HG03565 (cell line): ENCODE results near the gene MAPT.

Experiments used
- ATAC-seq: cut with Tn5 transposase; IDR thresholded peaks from one replicate; pipeline ENCODE4 v1.9.1; 2021; ENCODE audit warnings: mild to moderate bottlenecking, moderate library complexity; ENCODE audit not compliant: unreplicated experiment

Gene MAPT

DNA sequence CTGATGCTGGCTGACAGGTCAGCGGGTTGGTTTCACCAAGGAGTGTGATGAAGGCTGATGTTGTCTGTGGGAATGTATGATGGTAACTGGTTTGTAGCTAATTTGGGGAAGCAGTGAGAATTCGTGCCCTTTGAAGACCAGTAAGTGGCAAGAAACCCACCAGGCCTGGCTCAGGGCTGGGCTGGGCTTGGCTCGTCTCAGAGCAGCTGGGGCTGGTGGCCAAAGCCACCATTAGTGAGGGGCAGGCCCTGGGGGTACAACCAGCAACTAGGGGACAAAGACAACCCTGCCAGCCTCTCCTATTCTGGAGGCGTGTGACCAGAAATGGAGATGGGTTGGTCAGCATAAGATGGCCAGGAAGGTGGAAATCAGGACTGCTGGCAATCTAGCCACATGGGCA, 91.7 kb downstream of the MAPT start:
- ATAC-seq, result no peak

DNA sequence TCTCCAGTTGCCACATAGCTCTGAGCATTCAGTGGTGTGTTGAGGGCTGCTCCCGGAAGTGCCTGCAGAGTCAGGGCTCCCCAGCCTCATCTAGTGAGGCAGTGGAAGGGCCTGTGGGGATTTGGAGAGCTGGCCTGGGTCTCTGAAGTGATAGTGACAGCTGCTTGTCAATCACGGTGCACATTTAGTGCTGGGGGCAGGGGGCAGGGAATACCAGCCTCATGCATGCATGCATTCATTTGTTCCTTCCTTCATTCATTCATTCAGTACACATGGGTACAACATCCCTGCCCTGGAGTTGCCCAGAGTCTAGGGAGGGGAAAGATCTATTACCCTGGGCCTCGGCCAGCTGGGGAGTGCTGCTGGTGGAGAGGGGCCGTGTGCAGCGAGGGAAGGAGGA, 93.4 kb downstream of the MAPT start:
- no peak for ATAC-seq

GRCh38 chr17:45989759-45990158, 95.4 kb downstream of the MAPT start:
- no peak for ATAC-seq

GRCh38 chr17:45990886-45991285, 96.5 kb downstream of the MAPT start:
- no peak for ATAC-seq

- no peak for ATAC-seq
Measured at GRCh38 chr17:45991341-45991740, 97.0 kb downstream of the MAPT start.

DNA sequence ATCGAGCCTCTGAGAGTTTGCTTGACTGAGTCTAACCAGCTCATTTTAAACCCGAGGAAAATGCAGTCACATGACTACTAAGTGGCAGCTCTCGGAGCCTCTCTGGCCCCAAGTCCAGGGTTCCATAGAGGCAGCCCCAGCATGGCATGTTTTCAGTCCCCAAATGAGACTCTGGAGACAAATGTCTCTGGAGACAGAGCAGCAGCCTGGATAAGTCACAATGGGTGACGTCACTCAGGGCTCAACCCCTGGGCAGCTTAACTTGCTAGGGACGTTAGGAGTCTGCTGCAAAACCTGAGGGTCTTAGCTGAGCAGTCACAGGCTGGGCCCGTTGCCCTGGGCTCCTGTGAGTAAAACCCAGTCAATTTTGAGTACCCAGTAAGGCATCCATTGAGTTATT, 97.8 kb downstream of the MAPT start:
- no peak for ATAC-seq

GRCh38 chr17:45992904-45993303, 98.5 kb downstream of the MAPT start:
- ATAC-seq, result no peak

GRCh38 chr17:45993962-45994627, 99.7 kb downstream of the MAPT start:
- ATAC-seq, result no peak

DNA sequence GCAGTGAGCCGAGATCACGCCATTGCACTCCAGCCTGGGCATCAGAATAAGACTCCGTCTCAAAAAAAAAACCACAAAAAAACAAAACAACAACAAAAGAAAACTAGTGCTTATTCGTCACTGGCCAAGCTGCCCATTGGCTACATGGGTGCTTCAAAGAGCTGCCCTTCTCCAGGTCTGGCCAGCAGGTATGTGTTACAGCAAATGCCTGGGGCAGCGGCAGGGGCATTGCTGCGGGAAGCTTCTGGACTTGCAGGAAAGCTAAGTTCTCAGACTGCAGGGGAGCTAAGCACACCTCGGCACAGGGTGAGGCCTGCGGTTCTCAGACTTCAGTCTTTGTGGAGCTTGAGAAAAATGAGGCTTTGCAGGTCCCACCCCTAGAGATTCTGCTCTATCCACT, 100.6 kb downstream of the MAPT start:
- no peak for ATAC-seq

GRCh38 chr17:45995627-45996270, 101.4 kb downstream of the MAPT start:
- no peak for ATAC-seq

- ATAC-seq, result no peak
Measured at GRCh38 chr17:45996282-45996937, 102.1 kb downstream of the MAPT start.

DNA sequence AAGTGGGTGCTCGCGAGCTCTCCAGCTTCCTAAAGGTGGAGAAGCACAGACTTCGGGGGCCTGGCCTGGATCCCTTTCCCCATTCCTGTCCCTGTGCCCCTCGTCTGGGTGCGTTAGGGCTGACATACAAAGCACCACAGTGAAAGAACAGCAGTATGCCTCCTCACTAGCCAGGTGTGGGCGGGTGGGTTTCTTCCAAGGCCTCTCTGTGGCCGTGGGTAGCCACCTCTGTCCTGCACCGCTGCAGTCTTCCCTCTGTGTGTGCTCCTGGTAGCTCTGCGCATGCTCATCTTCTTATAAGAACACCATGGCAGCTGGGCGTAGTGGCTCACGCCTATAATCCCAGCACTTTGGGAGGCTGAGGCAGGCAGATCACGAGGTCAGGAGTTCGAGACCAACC, 102.8 kb downstream of the MAPT start:
- ATAC-seq, result no peak

GRCh38 chr17:45997624-45998023, 103.3 kb downstream of the MAPT start:
- no peak for ATAC-seq

DNA sequence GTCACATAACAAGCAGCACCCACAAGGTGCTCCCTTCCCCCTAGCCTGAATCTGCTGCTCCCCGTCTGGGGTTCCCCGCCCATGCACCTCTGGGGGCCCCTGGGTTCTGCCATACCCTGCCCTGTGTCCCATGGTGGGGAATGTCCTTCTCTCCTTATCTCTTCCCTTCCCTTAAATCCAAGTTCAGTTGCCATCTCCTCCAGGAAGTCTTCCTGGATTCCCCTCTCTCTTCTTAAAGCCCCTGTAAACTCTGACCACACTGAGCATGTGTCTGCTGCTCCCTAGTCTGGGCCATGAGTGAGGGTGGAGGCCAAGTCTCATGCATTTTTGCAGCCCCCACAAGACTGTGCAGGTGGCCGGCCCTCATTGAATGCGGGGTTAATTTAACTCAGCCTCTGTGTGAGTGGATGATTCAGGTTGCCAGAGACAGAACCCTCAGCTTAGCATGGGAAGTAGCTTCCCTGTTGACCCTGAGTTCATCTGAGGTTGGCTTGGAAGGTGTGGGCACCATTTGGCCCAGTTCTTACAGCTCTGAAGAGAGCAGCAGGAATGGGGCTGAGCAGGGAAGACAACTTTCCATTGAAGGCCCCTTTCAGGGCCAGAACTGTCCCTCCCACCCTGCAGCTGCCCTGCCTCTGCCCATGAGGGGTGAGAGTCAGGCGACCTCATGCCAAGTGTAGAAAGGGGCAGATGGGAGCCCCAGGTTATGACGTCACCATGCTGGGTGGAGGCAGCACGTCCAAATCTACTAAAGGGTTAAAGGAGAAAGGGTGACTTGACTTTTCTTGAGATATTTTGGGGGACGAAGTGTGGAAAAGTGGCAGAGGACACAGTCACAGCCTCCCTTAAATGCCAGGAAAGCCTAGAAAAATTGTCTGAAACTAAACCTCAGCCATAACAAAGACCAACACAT, 104.9 kb downstream of the MAPT start, which contains the start of gene STH:
STH (plus strand) TSS at position 264 of the 913 bp plus-strand sequence; CDS start at position 294, 30 bp downstream.
- no peak for ATAC-seq

GRCh38 chr17:45999900-46000290, 105.5 kb downstream of the MAPT start:
- ATAC-seq, result no peak

DNA sequence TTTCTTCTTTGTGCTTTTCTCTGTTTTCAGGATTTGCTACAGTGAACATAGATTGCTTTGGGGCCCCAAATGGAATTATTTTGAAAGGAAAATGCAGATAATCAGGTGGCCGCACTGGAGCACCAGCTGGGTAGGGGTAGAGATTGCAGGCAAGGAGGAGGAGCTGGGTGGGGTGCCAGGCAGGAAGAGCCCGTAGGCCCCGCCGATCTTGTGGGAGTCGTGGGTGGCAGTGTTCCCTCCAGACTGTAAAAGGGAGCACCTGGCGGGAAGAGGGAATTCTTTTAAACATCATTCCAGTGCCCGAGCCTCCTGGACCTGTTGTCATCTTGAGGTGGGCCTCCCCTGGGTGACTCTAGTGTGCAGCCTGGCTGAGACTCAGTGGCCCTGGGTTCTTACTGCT, 105.9 kb downstream of the MAPT start:
- no peak for ATAC-seq

DNA sequence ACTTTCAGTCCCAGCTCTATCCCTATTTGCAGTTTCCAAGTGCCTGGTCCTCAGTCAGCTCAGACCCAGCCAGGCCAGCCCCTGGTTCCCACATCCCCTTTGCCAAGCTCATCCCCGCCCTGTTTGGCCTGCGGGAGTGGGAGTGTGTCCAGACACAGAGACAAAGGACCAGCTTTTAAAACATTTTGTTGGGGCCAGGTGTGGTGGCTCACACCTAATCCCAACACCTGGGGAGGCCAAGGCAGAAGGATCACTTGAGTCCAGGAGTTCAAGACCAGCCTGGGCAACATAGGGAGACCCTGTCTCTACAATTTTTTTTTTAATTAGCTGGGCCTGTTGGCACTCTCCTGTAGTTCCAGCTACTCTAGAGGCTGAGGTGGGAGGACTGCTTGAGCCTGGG, 106.4 kb downstream of the MAPT start:
- no peak for ATAC-seq

DNA sequence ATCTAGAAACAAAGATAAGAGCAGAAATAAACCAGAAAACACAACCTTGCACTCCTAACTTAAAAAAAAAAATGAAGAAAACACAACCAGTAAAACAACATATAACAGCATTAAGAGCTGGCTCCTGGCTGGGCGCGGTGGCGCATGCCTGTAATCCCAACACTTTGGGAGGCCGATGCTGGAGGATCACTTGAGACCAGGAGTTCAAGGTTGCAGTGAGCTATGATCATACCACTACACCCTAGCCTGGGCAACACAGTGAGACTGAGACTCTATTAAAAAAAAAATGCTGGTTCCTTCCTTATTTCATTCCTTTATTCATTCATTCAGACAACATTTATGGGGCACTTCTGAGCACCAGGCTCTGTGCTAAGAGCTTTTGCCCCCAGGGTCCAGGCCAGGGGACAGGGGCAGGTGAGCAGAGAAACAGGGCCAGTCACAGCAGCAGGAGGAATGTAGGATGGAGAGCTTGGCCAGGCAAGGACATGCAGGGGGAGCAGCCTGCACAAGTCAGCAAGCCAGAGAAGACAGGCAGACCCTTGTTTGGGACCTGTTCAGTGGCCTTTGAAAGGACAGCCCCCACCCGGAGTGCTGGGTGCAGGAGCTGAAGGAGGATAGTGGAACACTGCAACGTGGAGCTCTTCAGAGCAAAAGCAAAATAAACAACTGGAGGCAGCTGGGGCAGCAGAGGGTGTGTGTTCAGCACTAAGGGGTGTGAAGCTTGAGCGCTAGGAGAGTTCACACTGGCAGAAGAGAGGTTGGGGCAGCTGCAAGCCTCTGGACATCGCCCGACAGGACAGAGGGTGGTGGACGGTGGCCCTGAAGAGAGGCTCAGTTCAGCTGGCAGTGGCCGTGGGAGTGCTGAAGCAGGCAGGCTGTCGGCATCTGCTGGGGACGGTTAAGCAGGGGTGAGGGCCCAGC, 107.3 kb downstream of the MAPT start:
- no peak for ATAC-seq

DNA sequence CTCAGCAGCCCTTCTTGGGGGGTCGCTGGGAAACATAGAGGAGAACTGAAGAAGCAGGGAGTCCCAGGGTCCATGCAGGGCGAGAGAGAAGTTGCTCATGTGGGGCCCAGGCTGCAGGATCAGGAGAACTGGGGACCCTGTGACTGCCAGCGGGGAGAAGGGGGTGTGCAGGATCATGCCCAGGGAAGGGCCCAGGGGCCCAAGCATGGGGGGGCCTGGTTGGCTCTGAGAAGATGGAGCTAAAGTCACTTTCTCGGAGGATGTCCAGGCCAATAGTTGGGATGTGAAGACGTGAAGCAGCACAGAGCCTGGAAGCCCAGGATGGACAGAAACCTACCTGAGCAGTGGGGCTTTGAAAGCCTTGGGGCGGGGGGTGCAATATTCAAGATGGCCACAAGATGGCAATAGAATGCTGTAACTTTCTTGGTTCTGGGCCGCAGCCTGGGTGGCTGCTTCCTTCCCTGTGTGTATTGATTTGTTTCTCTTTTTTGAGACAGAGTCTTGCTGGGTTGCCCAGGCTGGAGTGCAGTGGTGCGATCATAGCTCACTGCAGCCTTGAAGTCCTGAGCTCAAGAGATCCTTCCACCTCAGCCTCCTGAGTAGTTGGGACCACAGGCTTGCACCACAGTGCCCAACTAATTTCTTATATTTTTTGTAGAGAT, 108.1 kb downstream of the MAPT start:
- no peak for ATAC-seq

- ATAC-seq, result no peak
Measured at GRCh38 chr17:46002973-46003316, 108.6 kb downstream of the MAPT start.
